ENCODE measurements around the gene THSD4.
"Not testable (repeated sequence)": the region's sequence is repeated elsewhere in the genome, so short reads cannot be mapped to it uniquely, and the experiment has no call there.

THSD4 gene

GRCh38 chr15:71254491-71254890 lies 139.2 kb downstream of the THSD4 start:
- Histone ChIP-seq H3K27ac (ENCODE audit: low read depth, low read length) (no peak overlapping the region), H3K79me2 (ENCODE audit: control insufficient read depth, insufficient read depth, low read length, unreplicated experiment) (no peaks in the 10 kb centered on the region), H3K4me3 (ENCODE audit: low read depth, low read length) (no peak overlapping the region), H3K36me3 (ENCODE audit: insufficient read depth, low read length) (peaks cover 14% of the 10 kb centered on the region; the same call in 1 of the 2 replicates), H3K4me1 (ENCODE audit: control insufficient read depth, insufficient read depth, low read length, unreplicated experiment) (peaks cover 18% of the 10 kb centered on the region), H3K27me3 (ENCODE audit: insufficient read depth, low read length) (no peaks in the 10 kb centered on the region), H2AFZ (ENCODE audit: low read length, unreplicated experiment) (no peak overlapping the region)

GRCh38 chr15:71256934-71257664 lies 141.8 kb downstream of the THSD4 start:
- no peak overlapping the region for H3K27ac ChIP-seq (ENCODE audit: low read depth, low read length)
- no peak overlapping the region for H3K4me3 ChIP-seq (ENCODE audit: low read depth, low read length)
- H3K36me3 ChIP-seq (ENCODE audit: insufficient read depth, low read length): peaks cover 17% of the 10 kb centered on the region
- no peaks in the 10 kb centered on the region for H3K27me3 ChIP-seq (ENCODE audit: insufficient read depth, low read length)
- no peaks in the 10 kb centered on the region for H3K79me2 ChIP-seq (ENCODE audit: control insufficient read depth, insufficient read depth, low read length, unreplicated experiment)
- H2AFZ ChIP-seq (ENCODE audit: low read length, unreplicated experiment): no peak overlapping the region
- H3K4me1 ChIP-seq (ENCODE audit: control insufficient read depth, insufficient read depth, low read length, unreplicated experiment): peaks cover 4% of the 10 kb centered on the region

- H3K27ac ChIP-seq (ENCODE audit: low read depth, low read length): no peak overlapping the region
- H3K36me3 ChIP-seq (ENCODE audit: insufficient read depth, low read length): peaks cover 29% of the 10 kb centered on the region
- no peak overlapping the region for H3K4me3 ChIP-seq (ENCODE audit: low read depth, low read length)
- no peaks in the 10 kb centered on the region for H3K27me3 ChIP-seq (ENCODE audit: insufficient read depth, low read length)
- H2AFZ ChIP-seq (ENCODE audit: low read length, unreplicated experiment): no peak overlapping the region
- no peaks in the 10 kb centered on the region for H3K79me2 ChIP-seq (ENCODE audit: control insufficient read depth, insufficient read depth, low read length, unreplicated experiment)
- no peaks in the 10 kb centered on the region for H3K4me1 ChIP-seq (ENCODE audit: control insufficient read depth, insufficient read depth, low read length, unreplicated experiment)
Observed at GRCh38 chr15:71259866-71260265, 144.6 kb downstream of the THSD4 start.

- no peaks in the 10 kb centered on the region for H3K27me3 ChIP-seq (ENCODE audit: insufficient read depth, low read length)
- H3K4me1 ChIP-seq (ENCODE audit: control insufficient read depth, insufficient read depth, low read length, unreplicated experiment): no peaks in the 10 kb centered on the region
- H3K27ac ChIP-seq (ENCODE audit: low read depth, low read length): no peak overlapping the region
- H2AFZ ChIP-seq (ENCODE audit: low read length, unreplicated experiment): no peak overlapping the region
- no peak overlapping the region for H3K4me3 ChIP-seq (ENCODE audit: low read depth, low read length)
- peaks cover 29% of the 10 kb centered on the region for H3K36me3 ChIP-seq (ENCODE audit: insufficient read depth, low read length)
- no peaks in the 10 kb centered on the region for H3K79me2 ChIP-seq (ENCODE audit: control insufficient read depth, insufficient read depth, low read length, unreplicated experiment)
Observed at GRCh38 chr15:71261418-71261817, 146.1 kb downstream of the THSD4 start.

GRCh38 chr15:71261909-71262308 lies 146.6 kb downstream of the THSD4 start:
- H3K36me3 ChIP-seq (ENCODE audit: insufficient read depth, low read length): peaks cover 25% of the 10 kb centered on the region
- H3K27me3 ChIP-seq (ENCODE audit: insufficient read depth, low read length): no peaks in the 10 kb centered on the region
- no peaks in the 10 kb centered on the region for H3K4me1 ChIP-seq (ENCODE audit: control insufficient read depth, insufficient read depth, low read length, unreplicated experiment)
- H3K79me2 ChIP-seq (ENCODE audit: control insufficient read depth, insufficient read depth, low read length, unreplicated experiment): no peaks in the 10 kb centered on the region
- H3K4me3 ChIP-seq (ENCODE audit: low read depth, low read length): no peak overlapping the region
- H2AFZ ChIP-seq (ENCODE audit: low read length, unreplicated experiment): no peak overlapping the region
- H3K27ac ChIP-seq (ENCODE audit: low read depth, low read length): no peak overlapping the region

GRCh38 chr15:71262599-71262998 lies 147.3 kb downstream of the THSD4 start:
- Histone ChIP-seq H3K27me3 (ENCODE audit: insufficient read depth, low read length) (no peaks in the 10 kb centered on the region), H3K27ac (ENCODE audit: low read depth, low read length) (no peak overlapping the region), H2AFZ (ENCODE audit: low read length, unreplicated experiment) (no peak overlapping the region), H3K4me1 (ENCODE audit: control insufficient read depth, insufficient read depth, low read length, unreplicated experiment) (no peaks in the 10 kb centered on the region), H3K4me3 (ENCODE audit: low read depth, low read length) (no peak overlapping the region), H3K79me2 (ENCODE audit: control insufficient read depth, insufficient read depth, low read length, unreplicated experiment) (no peaks in the 10 kb centered on the region), H3K36me3 (ENCODE audit: insufficient read depth, low read length) (peaks cover 22% of the 10 kb centered on the region)

- H2AFZ ChIP-seq (ENCODE audit: low read length, unreplicated experiment); H3K79me2 ChIP-seq (ENCODE audit: control insufficient read depth, insufficient read depth, low read length, unreplicated experiment); H3K4me3 ChIP-seq (ENCODE audit: low read depth, low read length); H3K27me3 ChIP-seq (ENCODE audit: insufficient read depth, low read length); H3K4me1 ChIP-seq (ENCODE audit: control insufficient read depth, insufficient read depth, low read length, unreplicated experiment); H3K27ac ChIP-seq (ENCODE audit: low read depth, low read length): not testable (repeated sequence)
- peaks cover 15% of the 10 kb centered on the region for H3K36me3 ChIP-seq (ENCODE audit: insufficient read depth, low read length)
Observed at GRCh38 chr15:71265606-71266005, 150.3 kb downstream of the THSD4 start.

GRCh38 chr15:71271327-71271726 lies 156.1 kb downstream of the THSD4 start:
- Histone ChIP-seq H3K27ac (ENCODE audit: low read depth, low read length) (no peak overlapping the region), H3K4me3 (ENCODE audit: low read depth, low read length) (no peak overlapping the region), H3K79me2 (ENCODE audit: control insufficient read depth, insufficient read depth, low read length, unreplicated experiment) (peaks cover 4% of the 10 kb centered on the region), H3K36me3 (ENCODE audit: insufficient read depth, low read length) (no peaks in the 10 kb centered on the region; the same call in 1 of the 2 replicates), H2AFZ (ENCODE audit: low read length, unreplicated experiment) (no peak overlapping the region), H3K27me3 (ENCODE audit: insufficient read depth, low read length) (no peaks in the 10 kb centered on the region), H3K4me1 (ENCODE audit: control insufficient read depth, insufficient read depth, low read length, unreplicated experiment) (peaks cover 34% of the 10 kb centered on the region)

- H3K4me3 ChIP-seq (ENCODE audit: low read depth, low read length): no peak overlapping the region
- no peak overlapping the region for H3K27ac ChIP-seq (ENCODE audit: low read depth, low read length)
- peaks cover 4% of the 10 kb centered on the region for H3K79me2 ChIP-seq (ENCODE audit: control insufficient read depth, insufficient read depth, low read length, unreplicated experiment)
- no peak overlapping the region for H2AFZ ChIP-seq (ENCODE audit: low read length, unreplicated experiment)
- peaks cover 39% of the 10 kb centered on the region for H3K4me1 ChIP-seq (ENCODE audit: control insufficient read depth, insufficient read depth, low read length, unreplicated experiment)
- H3K27me3 ChIP-seq (ENCODE audit: insufficient read depth, low read length): no peaks in the 10 kb centered on the region
- no peaks in the 10 kb centered on the region; the same call in 1 of the 2 replicates for H3K36me3 ChIP-seq (ENCODE audit: insufficient read depth, low read length)
Observed at GRCh38 chr15:71272932-71273331, 157.7 kb downstream of the THSD4 start.

GRCh38 chr15:71273731-71274447 lies 158.6 kb downstream of the THSD4 start:
- no peaks in the 10 kb centered on the region; the same call in 1 of the 2 replicates for H3K36me3 ChIP-seq (ENCODE audit: insufficient read depth, low read length)
- H3K4me1 ChIP-seq (ENCODE audit: control insufficient read depth, insufficient read depth, low read length, unreplicated experiment): peaks cover 49% of the 10 kb centered on the region
- H3K79me2 ChIP-seq (ENCODE audit: control insufficient read depth, insufficient read depth, low read length, unreplicated experiment): peaks cover 4% of the 10 kb centered on the region
- H3K27me3 ChIP-seq (ENCODE audit: insufficient read depth, low read length): no peaks in the 10 kb centered on the region
- H3K27ac ChIP-seq (ENCODE audit: low read depth, low read length): peak overlapping the region; percentile 69; the same call in 1 of the 2 replicates
- no peak overlapping the region for H2AFZ ChIP-seq (ENCODE audit: low read length, unreplicated experiment)
- H3K4me3 ChIP-seq (ENCODE audit: low read depth, low read length): no peak overlapping the region

- Histone ChIP-seq H3K36me3 (ENCODE audit: insufficient read depth, low read length) (no peaks in the 10 kb centered on the region; the same call in 1 of the 2 replicates), H2AFZ (ENCODE audit: low read length, unreplicated experiment) (no peak overlapping the region), H3K79me2 (ENCODE audit: control insufficient read depth, insufficient read depth, low read length, unreplicated experiment) (peaks cover 4% of the 10 kb centered on the region), H3K27me3 (ENCODE audit: insufficient read depth, low read length) (no peaks in the 10 kb centered on the region), H3K4me1 (ENCODE audit: control insufficient read depth, insufficient read depth, low read length, unreplicated experiment) (peaks cover 52% of the 10 kb centered on the region), H3K27ac (ENCODE audit: low read depth, low read length) (peak overlapping the region; percentile 69), H3K4me3 (ENCODE audit: low read depth, low read length) (no peak overlapping the region)
Observed at GRCh38 chr15:71274448-71274798, 159.2 kb downstream of the THSD4 start.

All from ACC112 (cell line).